Liver (tissue), 3 donors: ENCODE results near the gene CBFA2T3.

Experiments used
- CTCF ChIP-seq: fragments of 150-350 bp; IDR thresholded peaks from 2 replicates; pipeline ENCODE4 v1.5.1; 2017; ENCODE audit warnings: improper control_type of control experiment, low read depth, low read length; ENCODE audit not compliant: missing input control
- EGR1 ChIP-seq, 2 donors: IDR thresholded peaks; 2 replicates each; pipeline ENCODE4 v1.6.1; 2016 to 2018; ENCODE audit warnings: antibody characterized with exemption in 2 of 2, low read depth in 2 of 2
- FOXA2 ChIP-seq: IDR thresholded peaks from 2 replicates; pipeline ENCODE4 v1.6.1; 2016; ENCODE audit warnings: antibody characterized with exemption
- GABPA ChIP-seq, 2 donors: IDR thresholded peaks in 1 of 2; conservative IDR thresholded peaks in 1 of 2; 2 replicates each; pipeline ENCODE4 v1.6.1; 2016; ENCODE audit warnings: antibody characterized with exemption in 2 of 2, mild to moderate bottlenecking in 1 of 2, moderate library complexity in 1 of 2
- MAX ChIP-seq: IDR thresholded peaks from 2 replicates; pipeline ENCODE4 v1.6.1; 2016; ENCODE audit warnings: antibody characterized with exemption
- NR2F2 ChIP-seq: IDR thresholded peaks from 2 replicates; pipeline ENCODE4 v1.6.1; 2016; ENCODE audit warnings: antibody characterized with exemption
- RAD21 ChIP-seq, 2 donors: IDR thresholded peaks; 2 replicates each; pipeline ENCODE4 v1.6.1; 2016; ENCODE audit warnings: antibody characterized with exemption in 2 of 2, mild to moderate bottlenecking in 2 of 2
- REST ChIP-seq: IDR thresholded peaks from 2 replicates; pipeline ENCODE4 v1.6.1; 2016; ENCODE audit warnings: antibody characterized with exemption, mild to moderate bottlenecking
- RXRA ChIP-seq, 2 donors: IDR thresholded peaks; 2 replicates each; pipeline ENCODE4 v1.6.1; 2017 to 2018; ENCODE audit warnings: antibody characterized with exemption in 2 of 2, mild to moderate bottlenecking in 1 of 2
- SP1 ChIP-seq: IDR thresholded peaks from 2 replicates; pipeline ENCODE4 v1.6.1; 2018; ENCODE audit warnings: antibody characterized with exemption, mild to moderate bottlenecking
- TAF1 ChIP-seq: conservative IDR thresholded peaks from 2 replicates; pipeline ENCODE4 v1.6.1; 2016; ENCODE audit warnings: antibody characterized with exemption, mild to moderate bottlenecking
- YY1 ChIP-seq: IDR thresholded peaks from 2 replicates; pipeline ENCODE4 v1.6.1; 2016; ENCODE audit warnings: antibody characterized with exemption, mild to moderate bottlenecking
- ZBTB33 ChIP-seq: IDR thresholded peaks from 2 replicates; pipeline ENCODE4 v1.6.1; 2016; ENCODE audit warnings: antibody characterized with exemption
- donor health status: healthy.
- donor health status: healthy.

GRCh38 chr16:88903267-88903666 is 73.7 kb downstream of the CBFA2T3 start:
- no peak for TF ChIP-seq REST
- no peak for TF ChIP-seq CTCF
- no peak for TF ChIP-seq FOXA2
- TF ChIP-seq MAX, result no peak
- TF ChIP-seq RXRA (IDR thresholded peaks at IDR 0.05), result no peak
- TF ChIP-seq RAD21 (IDR thresholded peaks at IDR 0.05), result no peak
- no peak for TF ChIP-seq GABPA (IDR thresholded peaks at IDR 0.05 in 1 of 2, conservative IDR thresholded peaks at IDR 0.05 in 1 of 2)
- TF ChIP-seq SP1, result no peak
- TF ChIP-seq EGR1 (IDR thresholded peaks at IDR 0.05; ENCODE audit: low read depth in 2 of 2), result no peak
- TF ChIP-seq TAF1, result no peak
- TF ChIP-seq ZBTB33, result no peak
- no peak for TF ChIP-seq YY1
- no peak for TF ChIP-seq NR2F2
